H1 (cell line): ENCODE data around the gene WHAMM. TPM values are rescaled to one million over a fixed set of nuclear protein-coding genes. Genes with fewer than 3 reads are reported as not detected.

Source experiments
- CEBPB ChIP-seq: IDR thresholded peaks from 2 replicates; pipeline ENCODE4 v1.6.1; 2012; ENCODE audit warnings: low read depth, low read length
- CHD7 ChIP-seq: fragments of 300-600 bp; sonication (generic); IDR thresholded peaks from 2 replicates; pipeline ENCODE4 v1.7.1; 2012; ENCODE audit warnings: low read length, moderate library complexity, mild to moderate bottlenecking, inconsistent platforms; ENCODE audit not compliant: insufficient replicate concordance
- E2F6 ChIP-seq: IDR thresholded peaks from 2 replicates; pipeline ENCODE4 v1.6.1; 2012; ENCODE audit warnings: inconsistent platforms
- EP300 ChIP-seq, 2 experiments: IDR thresholded peaks; 1 replicate in 1 of 2; 2 replicates in 1 of 2; pipeline ENCODE4 v1.6.1; 2011 to 2012; ENCODE audit warnings: low read depth in 2 of 2, low read length in 2 of 2, mild to moderate bottlenecking in 2 of 2, borderline replicate concordance in 1 of 2, inconsistent platforms in 1 of 2, moderate library complexity in 1 of 2
- KDM4A ChIP-seq: IDR thresholded peaks from one replicate; pipeline ENCODE4 v1.7.1; 2012; ENCODE audit warnings: low read depth, mild to moderate bottlenecking, moderate library complexity, low read length, inconsistent platforms; ENCODE audit not compliant: severe bottlenecking
- RAD21 ChIP-seq, 2 experiments: IDR thresholded peaks in 1 of 2; conservative IDR thresholded peaks in 1 of 2; 2 replicates each; pipeline ENCODE4 v1.6.1; 2011; ENCODE audit warnings: low read depth in 2 of 2, low read length in 2 of 2, improper control_type of control experiment in 1 of 2, inconsistent platforms in 1 of 2, mild to moderate bottlenecking in 1 of 2, moderate library complexity in 1 of 2
- RFX5 ChIP-seq: IDR thresholded peaks from 2 replicates; pipeline ENCODE4 v1.6.1; 2011; ENCODE audit warnings: low read depth, low read length, improper control_type of control experiment, borderline replicate concordance
- YY1 ChIP-seq: IDR thresholded peaks from 2 replicates; pipeline ENCODE4 v1.6.1; 2011; ENCODE audit warnings: low read depth, mild to moderate bottlenecking, low read length
- polyA plus RNA-seq, 7 experiments: library from polyadenylated mRNA; depleted of rRNA in 3 of 7; stranded (reverse) in 5 of 7; unstranded in 2 of 7; fragments of >200 nt in 5 of 7; fragments of 200-250 nt in 2 of 7; gene quantifications; 1 replicate in 5 of 7; 2 replicates in 1 of 7; 4 replicates in 1 of 7; pipeline versions ENCODE4 v1.2.1 to v1.2.3, GENCODE V29; 2011 to 2013; ENCODE audit warnings: missing spikeins in 2 of 7, mixed read lengths in 2 of 7
- total RNA-seq: library from RNA; stranded (reverse); fragmentation: NEBNext Ultra II Directional; extraction: Animal tissue kit (Norgen Biotek cat#: 25700); gene quantifications from 2 replicates; pipeline ENCODE4 v1.2.1, GENCODE V29; 2021

Gene WHAMM
- total and polyA plus RNA-seq, 2 of the 8 experiments (the other 6 are each of a cell fraction or from before 2014, with no cell fraction given), result 1.1 to 3.3 TPM

GRCh38 chr15:82856397-82857170, 47.2 kb downstream of the WHAMM start (continued):
- TF ChIP-seq CHD7, result no peak
- TF ChIP-seq RAD21 (IDR thresholded peaks at IDR 0.05 in 1 of 2, conservative IDR thresholded peaks at IDR 0.05 in 1 of 2; ENCODE audit: low read depth in 2 of 2, low read length in 2 of 2), result no peak
- no peak for TF ChIP-seq EP300 (IDR thresholded peaks at IDR 0.05; ENCODE audit: borderline replicate concordance in 1 of 2, low read depth in 2 of 2, low read length in 2 of 2)
- no peak for TF ChIP-seq CEBPB
- TF ChIP-seq YY1, result no peak
- TF ChIP-seq RFX5, result no peak
- TF ChIP-seq KDM4A, result no peak
- no peak for TF ChIP-seq E2F6
